ENCODE data around the gene OR6P1.

DNA sequence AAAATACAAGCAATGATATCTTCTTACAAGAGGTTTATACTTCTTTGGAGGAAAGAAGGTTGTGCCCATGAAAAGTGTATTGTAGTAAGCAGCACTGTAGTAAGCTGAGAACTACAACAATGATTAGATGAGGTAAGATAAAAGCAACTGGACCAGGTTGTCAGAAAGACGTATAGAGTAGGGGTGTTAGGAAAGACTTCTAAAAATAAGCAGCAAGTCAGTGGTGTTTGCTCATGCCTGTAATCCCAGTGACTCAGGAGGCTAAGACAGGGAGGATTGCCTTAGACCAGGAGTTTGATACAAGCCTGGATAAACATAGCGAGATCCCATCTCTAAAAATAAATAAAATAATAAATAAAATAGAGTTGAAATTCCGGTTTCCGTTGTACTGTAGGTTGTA lies 13.6 kb upstream of the OR6P1 start:
- TF ChIP-seq POLR2A (IDR thresholded peaks at IDR 0.05), result no peak
- TF ChIP-seq, protein P1, sequence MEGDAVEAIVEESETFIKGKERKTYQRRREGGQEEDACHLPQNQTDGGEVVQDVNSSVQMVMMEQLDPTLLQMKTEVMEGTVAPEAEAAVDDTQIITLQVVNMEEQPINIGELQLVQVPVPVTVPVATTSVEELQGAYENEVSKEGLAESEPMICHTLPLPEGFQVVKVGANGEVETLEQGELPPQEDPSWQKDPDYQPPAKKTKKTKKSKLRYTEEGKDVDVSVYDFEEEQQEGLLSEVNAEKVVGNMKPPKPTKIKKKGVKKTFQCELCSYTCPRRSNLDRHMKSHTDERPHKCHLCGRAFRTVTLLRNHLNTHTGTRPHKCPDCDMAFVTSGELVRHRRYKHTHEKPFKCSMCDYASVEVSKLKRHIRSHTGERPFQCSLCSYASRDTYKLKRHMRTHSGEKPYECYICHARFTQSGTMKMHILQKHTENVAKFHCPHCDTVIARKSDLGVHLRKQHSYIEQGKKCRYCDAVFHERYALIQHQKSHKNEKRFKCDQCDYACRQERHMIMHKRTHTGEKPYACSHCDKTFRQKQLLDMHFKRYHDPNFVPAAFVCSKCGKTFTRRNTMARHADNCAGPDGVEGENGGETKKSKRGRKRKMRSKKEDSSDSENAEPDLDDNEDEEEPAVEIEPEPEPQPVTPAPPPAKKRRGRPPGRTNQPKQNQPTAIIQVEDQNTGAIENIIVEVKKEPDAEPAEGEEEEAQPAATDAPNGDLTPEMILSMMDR (IDR thresholded peaks at IDR 0.05), result no peak
- no peak for TF ChIP-seq POLR2AphosphoS5 (IDR thresholded peaks at IDR 0.05)
